Activated T-helper 1 cell treated with anti-CD3 and anti-CD28 coated beads, Interleukin-2, amount 50 U/mL, for 16 hours (primary cell): ENCODE results near the gene CDT1.
"Not testable (repeated sequence)": the region's sequence is repeated elsewhere in the genome, so short reads cannot be mapped to it uniquely, and the experiment has no call there.

Experiments
- DNase-seq, 2 donors: peaks; one replicate each; pipeline ENCODE4 v3.0.0-alpha.2; 2020; ENCODE audit warnings: low read depth in 1 of 2, low spot score in 1 of 2

The CDT1 gene

DNA sequence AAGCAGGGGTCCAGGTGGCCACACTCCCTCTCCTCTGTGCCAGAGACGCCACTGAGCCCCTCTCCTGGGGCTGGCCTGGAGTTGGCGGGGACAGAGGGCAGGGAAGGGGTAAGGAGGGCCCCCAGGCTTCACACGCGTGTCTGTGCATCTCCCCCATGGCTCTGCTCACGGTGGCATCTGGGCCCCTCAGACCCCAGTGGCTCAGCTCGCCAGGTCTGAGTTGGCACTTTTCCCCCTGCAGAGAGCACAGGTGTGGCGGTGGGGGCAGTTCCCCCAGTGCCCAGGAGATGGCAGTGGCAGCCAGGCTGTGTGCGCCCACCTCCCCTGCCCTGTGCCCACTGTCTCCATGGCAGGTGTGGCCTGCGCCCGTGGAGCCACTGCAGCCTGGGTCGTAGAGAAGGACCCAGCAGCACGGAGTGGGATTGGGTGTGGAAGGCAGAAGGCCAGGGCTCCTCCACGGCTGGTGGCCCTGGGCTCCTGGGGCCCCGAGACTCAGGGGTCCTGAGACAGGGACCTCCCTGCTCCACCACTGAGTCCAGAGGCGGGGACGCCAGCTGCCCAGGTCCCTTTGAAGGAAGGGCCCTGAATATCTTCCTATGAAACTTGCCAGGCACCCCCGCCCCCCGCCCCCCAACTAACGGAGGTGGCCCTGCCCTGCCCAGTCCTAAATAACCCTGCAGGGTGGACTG, 12.5 kb downstream of the CDT1 start:
- no peak for DNase-seq

DNA sequence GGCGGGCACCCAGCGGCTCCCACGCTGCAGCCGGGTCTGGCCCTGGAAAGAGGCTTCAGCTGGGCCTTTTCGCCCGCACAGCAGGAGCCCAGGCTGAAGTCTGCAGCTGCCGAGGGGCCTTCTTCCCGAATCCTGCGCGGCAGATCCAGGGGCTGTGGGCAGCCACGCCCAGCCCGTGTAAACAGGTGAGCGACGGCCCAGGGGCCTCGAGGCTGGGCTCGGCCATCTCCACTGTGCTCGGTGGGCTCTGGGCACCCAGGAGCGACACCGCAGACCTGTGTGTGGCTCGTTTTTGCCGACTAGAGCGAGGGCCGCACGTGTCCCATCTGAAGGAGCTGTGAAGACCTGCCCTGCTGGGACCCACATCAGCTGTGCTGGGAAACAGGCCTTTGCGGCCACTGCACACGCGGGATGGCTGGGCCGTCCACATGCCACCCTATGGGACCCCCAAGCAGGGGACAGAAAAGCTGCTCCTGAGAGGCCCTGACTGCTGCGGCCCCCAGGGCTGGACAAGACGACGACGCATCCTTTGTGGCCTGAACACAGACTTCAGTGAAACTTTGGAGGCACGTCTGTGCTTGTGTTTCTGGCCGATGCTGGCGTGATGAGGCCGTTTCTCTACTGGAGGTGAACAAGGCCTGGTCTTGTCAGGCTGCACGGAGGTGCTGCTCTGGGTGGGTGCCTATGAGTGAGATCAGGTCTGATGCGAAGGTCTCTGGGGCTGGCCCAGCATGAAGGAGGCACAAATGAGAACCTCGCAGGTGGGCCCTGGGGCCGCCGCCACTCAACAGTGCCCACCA, 13.3 kb downstream of the CDT1 start:
- DNase-seq = no peak

DNA sequence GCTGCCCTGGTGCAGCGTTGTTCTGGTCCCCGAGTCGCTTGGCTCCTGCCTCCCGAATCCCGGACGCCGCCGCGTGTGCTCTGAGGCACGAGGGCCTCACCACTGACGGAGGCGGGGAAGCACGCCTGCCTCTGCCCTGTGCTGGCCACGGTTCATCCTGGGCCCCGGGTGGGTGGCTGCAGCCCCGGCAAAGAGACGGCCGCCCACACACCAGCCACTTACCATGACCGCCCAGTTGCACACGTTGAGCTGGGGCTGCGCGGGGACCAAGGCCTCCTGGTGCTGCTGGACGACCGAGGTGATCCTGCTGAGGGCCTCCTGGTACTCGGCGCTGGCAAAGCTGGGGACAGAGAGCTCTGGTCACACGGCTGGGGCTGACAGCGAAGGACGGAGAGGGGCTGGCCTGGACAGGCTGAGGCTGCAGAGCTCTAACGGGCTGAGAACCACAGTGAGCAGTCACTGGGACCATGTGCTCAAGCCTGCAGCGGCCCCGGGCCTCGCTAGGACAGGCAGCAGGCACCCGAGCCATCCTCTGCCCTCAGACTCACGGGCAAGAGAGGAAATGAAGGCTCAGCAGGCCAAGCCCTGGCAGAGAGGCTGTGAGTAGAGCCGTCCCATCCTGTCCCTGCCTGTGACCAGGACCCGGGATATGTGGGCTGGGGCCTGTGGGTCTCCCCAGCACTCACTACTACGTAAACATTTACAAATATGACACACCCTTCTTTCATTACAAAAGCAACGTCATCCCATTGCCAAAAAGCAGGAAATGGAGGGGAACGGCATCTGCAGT, 14.4 kb downstream of the CDT1 start:
- no peak for DNase-seq

DNA sequence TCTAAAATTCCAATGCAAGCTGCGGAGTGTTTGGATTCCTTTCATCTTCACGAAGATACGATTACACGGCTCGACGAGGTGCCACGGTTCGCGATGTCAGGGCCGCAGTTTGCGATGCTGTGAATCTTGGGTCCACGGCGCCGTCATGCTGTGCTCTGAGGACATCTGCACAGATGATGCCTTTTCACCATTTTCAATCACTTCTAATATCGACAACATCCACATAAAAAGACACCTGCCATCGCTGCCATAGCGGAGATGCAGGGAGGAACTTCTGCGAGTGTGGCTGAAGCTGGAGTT, 14.9 kb downstream of the CDT1 start:
- no peak for DNase-seq

DNA sequence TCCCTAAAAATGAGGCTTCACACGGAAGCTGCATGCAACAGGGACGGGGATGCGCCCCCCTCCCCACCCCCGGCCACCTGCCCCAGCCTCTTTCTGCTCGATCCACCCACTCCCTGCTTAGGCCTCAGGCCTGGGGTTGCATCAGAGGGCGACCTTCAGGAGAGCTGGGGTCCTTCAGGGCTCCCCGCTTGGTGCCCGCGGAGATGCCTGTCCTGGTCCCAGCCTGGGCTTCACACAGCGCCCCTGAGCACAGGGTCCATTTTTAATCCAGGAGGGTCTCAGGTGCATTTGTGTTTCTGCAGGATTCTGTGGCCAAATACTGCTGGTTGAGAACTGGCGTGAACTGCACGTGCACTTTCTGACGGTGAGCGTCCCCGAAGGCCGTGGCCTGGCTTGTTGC, 15.5 kb downstream of the CDT1 start:
- no peak for DNase-seq

DNA sequence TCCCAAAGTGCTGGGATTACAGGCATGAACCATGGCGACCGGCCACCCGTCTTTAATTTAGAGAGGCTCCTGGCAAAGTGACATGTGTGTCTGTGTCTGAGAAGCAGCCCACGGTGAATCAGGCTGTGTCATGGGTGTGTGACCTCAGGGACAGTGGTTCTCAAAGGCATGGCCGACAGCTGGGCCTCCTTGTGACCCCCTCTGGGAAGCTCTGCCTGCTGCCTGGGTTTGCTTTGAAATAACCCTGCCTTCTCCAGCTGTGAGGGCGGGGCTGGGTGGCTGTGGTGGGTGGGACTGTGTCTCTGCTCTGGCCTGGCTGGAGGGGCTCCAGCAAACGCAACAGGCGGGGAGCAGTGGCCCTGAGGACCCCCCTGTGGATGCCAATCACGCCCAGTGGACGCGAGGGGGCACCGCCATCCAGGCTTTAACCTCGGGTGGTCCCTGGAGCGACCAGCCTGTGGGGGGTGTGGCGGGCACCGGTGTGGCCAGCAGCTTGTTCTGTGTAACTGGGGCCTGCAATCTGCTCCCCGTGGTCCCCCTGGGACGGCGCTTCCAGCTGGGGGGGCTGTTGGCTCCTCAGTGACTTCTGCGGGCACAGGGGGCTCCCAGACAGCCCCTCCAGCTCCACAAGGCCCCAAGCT, 16.9 kb downstream of the CDT1 start:
- no peak for DNase-seq

DNA sequence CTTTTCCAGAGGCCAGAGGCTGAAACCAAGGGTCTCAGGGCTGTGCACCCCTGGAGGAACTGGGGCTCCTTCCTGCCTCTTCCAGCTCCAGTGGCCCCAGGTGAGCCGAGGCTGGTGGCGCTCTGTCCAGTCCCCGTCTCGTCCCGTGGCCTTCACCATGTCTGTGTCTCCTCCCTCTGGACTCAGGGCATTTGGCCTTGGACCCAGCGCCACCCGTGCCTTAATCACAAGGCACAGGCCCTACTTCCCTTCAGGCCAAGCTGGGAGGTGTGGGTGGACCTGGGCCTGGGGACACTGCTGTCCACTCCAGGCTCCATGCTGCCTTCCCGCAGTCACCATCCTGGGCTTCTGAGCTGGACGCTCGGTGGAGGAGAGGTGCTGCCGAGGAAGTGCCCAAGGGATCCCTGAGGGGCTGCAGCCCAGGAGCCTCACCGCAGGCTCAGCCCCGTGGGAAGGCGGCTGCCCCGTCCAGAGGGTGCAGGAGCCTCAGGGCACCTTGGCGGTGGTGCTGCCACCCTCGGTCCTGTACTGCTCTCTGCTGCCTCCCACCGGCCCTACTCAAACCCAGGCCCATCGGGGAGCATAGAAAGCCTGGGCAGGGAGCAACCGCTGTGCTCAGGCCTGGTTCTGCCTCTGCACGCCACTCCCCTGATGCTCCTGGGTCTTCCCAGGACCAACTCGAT, 17.7 kb downstream of the CDT1 start:
- DNase-seq = no peak

DNA sequence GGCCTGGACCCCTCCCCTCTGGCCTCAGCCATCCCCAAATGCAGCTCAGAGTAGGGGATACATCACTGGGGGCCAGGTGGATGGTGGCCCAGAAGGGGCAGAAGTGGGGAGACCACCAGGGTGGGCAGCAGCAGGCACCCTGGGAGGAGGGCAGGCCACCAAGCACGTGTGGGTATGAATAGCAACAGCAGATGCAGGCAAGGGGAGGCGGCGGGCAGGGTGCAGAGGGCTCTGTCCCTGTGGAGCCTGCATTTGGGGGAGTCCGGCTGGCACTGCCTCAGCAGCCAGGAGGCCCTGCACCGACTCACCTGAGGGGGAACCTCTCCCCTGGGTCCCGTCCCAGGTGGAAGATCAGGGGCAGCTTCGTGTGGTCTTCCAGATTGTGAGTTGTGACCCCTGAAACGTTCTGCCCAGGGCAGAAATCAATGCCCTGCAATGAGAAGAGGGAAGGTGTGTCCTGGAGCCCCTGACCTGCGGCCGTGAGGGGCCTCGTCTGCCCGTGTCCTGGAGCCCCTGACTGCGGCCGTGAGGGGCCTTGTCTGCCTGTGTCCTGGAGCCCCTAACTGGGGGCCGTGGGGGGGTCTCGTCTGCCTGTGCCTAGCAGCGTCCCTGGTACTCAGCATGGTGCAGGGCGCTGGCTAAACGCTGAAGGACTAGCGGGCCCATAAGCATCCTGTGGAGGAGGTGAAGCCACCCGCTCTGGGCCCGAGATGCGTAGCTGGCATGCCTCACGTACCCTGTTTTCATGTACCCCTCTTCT, 18.9 kb downstream of the CDT1 start:
- DNase-seq = no peak

DNA sequence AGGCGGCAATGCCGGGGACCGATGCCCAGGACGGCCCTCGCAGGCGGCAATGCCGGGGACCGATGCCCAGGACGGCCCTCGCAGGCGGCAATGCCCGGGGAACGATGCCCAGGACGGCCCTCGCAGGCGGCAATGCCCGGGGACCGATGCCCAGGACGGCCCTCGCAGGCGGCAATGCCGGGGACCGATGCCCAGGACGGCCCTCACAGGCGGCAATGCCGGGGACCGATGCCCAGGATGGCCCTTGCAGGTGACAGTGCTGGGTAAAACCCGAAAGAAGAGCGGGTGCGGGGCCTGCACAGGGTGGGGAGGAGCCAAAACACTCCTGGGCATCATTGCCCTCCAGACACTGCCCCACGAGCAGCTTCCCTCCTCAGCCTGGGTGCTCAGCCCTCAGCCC, 20.1 kb downstream of the CDT1 start:
- not testable (repeated sequence) for DNase-seq

DNA sequence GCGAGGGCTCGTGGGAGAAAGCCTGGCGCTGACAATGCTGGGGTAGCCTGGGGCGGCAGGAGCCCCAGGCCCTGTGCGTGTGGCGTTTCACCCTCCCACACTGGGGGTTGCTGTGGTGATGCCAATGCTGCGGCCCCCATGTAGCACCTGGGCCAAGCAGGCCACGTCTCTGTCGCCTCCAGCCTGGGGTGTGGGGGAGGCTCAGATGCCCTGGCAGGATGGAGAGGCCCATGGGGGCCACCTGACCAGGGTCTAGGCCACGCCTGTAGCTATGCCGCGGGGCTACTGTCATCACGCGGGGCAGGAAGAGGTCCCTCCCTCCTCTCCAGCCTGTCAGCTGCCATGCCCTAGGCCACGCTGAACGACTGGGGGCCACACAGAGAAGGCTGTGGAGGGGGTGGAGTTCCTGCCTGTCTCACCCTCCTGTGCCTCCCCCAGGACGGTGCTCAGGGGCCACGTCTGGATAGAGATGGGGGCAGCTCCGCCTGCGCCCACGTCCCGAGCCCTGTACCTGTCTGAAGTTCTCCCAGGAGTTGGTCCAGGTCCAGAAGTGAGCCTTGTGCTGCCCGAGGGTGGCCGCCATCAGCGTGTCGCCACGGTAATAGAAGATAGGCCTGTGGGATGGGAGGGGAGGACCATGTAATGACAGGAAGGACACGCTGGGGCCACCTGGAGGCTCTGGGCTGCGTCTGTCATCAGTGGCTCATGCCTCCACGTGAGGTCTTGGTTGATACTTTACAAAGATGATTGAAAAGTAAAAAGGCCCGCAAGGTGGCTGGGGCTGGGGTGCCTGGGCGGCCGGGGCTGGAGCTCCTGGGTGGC, 20.9 kb downstream of the CDT1 start:
- no peak for DNase-seq

DNA sequence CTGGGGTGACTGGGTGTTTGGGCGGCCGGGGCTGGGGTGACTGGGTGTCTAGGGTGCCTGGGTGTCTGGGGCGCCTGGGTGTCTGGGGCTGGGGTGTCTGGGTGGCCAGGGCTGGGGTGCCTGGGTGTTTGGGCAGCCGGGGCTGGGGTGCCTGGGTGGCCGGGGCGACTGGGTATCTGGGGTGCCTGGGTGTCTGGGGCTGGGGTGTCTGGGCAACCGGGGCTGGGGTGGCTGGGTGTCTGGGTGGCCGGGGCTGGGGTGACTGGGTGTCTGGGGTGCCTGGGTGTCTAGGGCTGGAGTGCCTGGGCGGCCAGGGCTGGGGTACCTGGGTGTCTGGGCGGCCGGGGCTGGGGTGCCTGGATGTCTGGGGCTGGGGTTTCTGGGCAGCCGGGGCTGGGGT, 21.6 kb downstream of the CDT1 start:
- no peak for DNase-seq

DNA sequence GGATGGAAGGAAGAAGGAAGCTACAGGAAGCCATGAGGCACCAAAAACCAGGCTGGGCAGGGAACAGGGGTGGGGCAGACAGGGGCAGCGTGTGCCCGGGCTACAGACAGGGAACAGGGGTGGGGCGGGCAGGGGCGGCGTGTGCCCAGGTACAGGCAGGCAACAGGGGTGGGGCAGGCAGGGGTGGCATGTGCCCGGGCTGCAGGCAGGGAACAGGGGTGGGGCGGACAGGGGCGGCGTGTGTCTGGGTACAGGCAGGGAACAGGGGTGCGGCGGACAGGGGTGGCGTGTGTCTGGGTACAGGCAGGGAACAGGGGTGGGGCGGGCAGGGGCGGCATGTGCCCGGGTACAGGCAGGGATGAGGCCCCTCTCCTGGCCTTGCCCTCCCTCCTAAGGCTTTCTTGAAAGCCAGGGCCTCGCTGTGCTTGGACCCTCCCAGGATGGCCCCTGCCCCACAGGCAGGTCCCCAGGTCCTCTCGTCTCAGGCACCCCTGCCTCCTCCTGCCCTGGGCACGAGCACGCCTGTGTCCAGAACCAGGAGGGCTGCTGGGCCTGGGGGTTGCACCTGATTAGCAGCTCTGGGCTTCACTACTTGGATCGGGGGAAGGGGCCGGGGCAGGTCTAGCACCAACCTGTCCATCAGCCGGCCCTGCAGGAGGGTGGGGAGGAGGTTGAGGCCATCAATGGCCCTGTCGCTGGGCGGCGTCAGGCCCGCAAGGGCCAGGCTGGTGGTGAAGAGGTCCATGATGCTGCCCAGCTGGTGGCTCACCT, 22.7 kb downstream of the CDT1 start:
- DNase-seq = no peak

DNA sequence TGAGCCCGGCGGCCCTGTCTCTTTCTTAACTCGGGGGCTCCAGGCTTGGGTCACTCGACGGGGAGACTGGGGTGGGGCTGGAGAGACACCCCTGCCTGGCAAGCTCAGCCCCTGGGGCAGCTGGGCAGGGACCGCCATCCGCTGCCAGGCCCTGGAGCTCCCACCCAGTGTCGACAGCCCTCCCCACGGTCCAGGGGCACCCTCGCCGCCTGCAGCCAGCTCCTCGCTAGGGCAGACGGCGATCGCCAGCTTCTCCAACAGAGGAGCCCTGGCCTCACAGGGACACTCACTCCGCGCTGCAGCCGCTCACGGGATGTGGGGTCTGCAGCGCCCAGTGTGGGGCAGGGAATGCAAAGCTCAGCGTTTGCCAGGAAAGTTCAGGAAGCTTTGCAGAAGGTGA, 24.1 kb downstream of the CDT1 start:
- no peak for DNase-seq

DNA sequence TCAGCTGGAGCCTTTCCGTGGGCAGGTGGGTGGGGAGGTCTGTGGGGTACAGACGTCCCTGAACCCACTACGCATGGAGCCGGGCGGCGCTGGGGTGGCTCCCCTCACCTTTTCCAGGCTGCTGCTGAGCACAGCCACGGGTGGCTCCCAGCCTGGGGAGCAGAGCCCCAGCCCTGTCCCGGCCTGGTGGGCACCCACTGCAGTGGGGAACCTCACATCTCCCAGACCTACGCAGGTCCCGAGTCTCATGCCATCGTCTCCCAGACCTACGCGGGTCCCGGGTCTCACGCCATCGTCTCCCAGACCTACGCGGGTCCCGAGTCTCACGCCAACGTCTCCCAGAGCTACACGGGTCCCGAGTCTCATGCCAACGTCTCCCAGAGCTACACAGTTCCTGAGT, 25.1 kb downstream of the CDT1 start:
- DNase-seq = no peak

DNA sequence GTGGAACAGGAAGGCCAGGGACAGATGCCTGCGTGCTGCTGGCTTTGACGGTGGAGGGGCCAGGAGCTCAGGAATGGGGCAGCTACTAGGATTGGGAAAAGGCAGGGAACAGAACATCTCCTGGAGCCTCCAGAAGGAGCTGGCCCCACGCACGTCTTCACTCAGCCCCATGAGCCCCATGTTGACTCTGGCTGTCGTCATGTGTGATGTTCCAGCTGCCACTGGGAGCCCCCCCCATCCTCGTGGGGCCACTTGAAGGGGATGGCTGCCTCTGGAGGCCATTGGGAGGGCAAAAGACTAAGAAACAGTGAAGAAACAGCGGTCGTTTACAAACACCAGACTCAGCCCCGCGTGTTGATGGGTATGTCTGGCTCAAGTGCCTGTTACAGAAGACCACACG, 26.7 kb downstream of the CDT1 start:
- DNase-seq = no peak

DNA sequence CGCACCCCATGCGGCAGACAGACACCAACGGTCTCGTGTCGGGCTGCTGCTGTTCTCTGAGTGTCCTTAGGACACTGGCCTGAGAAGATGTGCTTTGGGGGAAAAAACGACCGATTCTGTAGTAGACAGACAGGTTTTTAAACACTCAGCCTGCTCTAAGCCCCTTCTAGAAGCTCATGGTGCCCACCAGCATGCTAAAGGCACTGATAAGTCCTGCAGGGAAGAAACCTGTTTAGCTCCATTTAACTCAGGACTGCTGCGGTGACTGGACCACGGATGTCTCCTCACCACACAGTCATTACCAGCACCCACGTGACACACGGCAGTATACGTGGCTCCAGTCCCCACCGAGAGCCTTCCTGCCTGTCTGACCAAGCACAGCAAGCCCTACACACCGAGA, 27.2 kb downstream of the CDT1 start:
- DNase-seq = no peak

DNA sequence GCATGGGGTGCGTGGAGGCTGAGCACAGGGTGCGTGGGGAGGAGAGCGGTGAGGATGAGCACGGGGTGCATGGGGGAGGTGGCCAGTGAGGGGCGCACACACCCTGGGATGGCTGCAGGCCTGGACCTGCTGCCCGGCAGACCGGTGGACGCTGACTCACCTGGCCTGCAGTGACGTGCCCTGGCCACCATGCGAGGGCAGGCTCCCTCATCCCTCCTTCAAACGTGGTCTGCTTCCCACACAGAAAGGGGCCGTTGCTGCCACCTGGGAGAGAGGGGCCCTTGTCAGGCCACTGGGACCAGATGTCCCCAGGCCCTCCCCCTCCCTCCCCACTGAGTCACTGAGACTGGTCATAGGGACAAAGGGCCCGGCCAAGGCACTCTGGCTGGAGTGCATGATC, 28.2 kb downstream of the CDT1 start:
- no peak for DNase-seq

DNA sequence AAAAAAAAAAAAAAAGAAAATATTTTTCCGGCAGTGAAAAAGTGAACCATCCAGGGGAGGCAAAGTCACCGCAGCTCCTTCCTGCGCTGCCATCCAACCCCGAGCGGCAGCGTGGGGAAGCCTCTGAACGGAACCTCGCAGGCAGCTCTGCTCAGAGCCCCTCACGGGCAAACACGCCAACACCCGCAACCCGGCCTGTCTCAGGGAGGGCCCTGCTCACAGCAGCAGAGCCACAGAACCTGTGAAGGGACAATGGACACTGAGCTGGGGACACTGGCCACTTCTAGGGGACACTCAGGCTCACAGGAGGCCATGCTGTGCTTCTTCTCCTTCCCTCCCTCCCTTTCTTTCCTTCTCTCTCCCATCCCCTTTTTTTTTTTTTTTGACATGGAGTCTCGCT, 29.5 kb downstream of the CDT1 start:
- no peak for DNase-seq

DNA sequence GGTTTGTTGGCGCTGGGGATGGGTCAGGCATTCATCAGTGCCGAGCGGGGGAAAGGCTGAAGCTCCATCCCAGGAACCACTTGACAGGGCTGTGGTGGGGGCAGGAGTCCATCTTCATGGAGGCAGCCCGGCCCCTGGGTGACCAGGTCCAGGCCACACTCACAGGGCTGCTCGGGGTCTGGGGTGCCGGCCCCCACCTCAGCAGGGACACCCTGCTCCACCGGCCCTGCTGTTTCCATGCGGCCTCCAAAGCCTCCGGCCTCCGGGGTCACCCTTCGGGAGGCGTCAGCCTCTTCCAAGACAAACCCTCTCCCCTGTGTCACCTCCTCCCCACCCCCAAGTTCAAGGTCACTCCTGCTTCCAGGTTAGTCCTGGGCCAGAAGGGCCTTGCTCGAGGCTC, 31.1 kb downstream of the CDT1 start:
- DNase-seq = no peak
